SK-N-MC (cell line): ENCODE measurements around the gene TPO.

ENCODE experiments used
- EZH2 ChIP-seq: fragments of 200-600 bp; sonication (generic); IDR thresholded peaks from one replicate; pipeline ENCODE4 v1.6.1; 2017; ENCODE audit warnings: antibody characterized with exemption
- POLR2AphosphoS5 ChIP-seq: IDR thresholded peaks from 2 replicates; pipeline ENCODE4 v1.6.1; 2012; ENCODE audit warnings: mild to moderate bottlenecking, low read depth, low read length, borderline replicate concordance

DNA sequence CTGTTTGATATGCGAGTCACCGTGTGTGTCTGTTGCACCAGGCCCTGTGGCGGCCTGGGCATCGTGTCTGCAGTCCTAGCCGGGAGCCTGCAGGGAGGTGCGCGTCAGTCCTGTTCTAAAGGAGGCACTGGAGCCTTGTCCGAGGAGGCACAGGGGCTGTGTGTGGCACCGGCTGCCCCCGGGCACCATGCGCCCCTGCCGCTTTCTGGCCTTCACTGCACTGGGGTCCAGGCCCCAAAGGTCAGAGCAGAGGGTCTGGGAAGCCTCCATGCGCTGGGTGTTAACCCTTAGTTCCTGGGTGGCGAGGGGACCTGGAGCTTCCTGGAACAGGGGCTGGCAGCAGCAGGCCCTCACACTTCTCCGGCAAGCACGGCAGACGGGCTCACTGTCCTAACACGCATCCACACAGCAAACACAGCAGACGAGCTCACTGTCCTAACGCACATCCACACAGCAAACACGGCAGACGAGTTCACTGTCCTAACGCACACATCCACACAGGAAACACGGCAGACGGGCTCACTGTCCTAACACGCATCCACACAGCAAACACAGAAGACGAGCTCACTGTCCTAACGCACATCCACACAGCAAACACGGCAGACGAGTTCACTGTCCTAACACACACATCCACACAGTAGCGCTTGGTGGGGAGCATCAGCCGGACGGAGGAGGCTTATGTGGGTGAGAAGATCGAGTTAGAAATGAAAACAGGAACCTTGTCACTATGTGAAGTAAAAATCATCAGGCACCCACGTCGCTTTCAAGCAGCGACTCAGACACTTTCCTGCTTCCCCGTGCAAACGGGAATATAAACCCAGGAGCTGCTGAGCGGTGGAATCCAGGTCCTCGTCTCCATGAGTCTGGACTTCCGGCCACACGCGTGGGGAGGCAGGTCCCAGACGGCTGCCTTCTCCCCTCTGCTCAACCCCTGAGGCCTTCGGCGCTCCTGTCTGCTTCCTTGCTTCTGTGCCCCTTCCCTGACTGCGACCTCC, 65.3 kb downstream of the TPO start:
- TF ChIP-seq POLR2AphosphoS5, result no peak
- TF ChIP-seq EZH2, result no peak
